ENCODE results near the gene FYB1.
"Not testable (repeated sequence)": the region's sequence is repeated elsewhere in the genome, so short reads cannot be mapped to it uniquely, and the experiment has no call there.

Gene FYB1

GRCh38 chr5:39186289-39186688 is 33.1 kb downstream of the FYB1 start:
- DNase-seq, result no peak

DNA sequence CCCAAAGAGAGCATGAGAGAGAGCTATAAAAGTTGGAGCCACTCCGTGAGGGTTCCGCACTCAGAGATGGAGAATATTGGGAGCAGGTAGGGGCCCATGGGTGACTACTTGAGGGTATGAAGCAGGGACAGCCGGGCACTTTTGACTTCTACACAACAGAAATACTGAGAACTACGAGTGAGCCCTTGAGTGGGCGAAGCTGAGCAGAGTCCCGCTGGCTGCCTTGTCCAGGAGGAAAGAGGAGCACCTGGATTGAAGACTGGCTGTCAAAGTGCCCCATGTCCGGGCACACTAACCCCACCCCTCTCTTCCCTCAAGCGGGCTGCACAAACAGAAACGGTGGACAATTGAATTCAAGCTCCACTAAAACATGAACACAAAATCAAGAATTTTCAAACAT is 33.6 kb downstream of the FYB1 start:
- no peak for DNase-seq

DNA sequence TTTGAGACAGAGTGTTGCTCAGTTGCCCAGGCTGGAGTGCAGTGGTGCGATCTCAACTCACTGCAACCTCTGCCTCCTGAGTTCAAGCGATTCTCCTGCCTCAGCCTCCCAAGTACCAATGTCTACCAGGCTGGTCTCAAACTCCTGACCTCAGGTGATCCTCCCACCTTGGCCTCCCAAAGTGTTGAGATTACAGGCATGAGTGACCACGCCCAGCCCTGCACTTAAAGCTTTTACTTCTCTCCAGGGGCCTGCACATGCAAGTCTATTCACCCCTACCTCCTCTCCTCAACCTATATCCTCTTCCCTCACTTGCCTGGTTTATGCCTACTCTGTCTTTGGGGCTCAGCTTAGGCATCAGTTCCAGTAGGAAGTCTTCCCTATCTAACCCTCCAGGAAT is 39.8 kb downstream of the FYB1 start:
- DNase-seq, result not testable (repeated sequence)

GRCh38 chr5:39178861-39179260 is 40.5 kb downstream of the FYB1 start:
- DNase-seq, result no peak

DNA sequence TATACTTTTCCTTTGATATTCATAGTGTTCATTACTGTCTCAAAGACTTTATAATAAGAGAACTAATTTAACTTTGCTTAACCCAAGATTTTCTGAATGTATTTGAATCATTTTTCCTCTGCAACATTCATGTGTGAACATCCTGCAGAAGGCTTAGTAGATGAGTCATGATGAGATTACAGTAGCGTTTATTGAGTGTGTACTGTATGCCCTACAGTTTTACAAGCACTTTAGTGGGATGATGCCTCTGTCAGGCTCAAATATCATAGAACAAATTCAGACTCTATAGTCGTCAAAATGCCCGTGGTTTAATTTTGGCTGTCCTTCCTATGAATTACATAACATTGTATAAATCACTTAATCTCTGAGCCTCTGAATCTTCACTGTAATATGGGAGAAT is 41.2 kb downstream of the FYB1 start:
- DNase-seq, result no peak

- DNase-seq, result no peak
Observed at GRCh38 chr5:39177631-39177964, 41.8 kb downstream of the FYB1 start.

GRCh38 chr5:39176759-39177630 is 42.4 kb downstream of the FYB1 start:
- DNase-seq, result no peak

- no peak for DNase-seq
Observed at GRCh38 chr5:39175273-39175955, 43.9 kb downstream of the FYB1 start.

DNA sequence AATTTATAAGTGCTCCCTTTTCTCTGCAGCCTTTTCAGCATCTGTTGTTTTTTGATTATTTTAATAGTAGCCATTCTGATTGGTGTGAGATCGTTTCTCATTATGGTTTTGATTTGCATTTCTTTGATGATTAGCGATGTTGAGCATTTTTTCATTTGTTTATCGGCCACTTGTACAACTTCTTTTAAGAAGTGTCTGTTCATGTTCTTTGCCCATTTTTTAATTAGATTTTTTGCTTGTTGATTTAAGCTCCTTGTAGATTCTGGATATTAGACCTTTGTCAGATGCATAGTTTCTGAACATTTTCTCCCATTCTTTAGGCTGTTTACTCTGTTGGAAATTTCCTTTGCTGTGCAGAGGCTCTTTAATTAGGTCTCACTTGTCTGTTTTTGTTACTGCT is 46.3 kb downstream of the FYB1 start:
- DNase-seq, result no peak

DNA sequence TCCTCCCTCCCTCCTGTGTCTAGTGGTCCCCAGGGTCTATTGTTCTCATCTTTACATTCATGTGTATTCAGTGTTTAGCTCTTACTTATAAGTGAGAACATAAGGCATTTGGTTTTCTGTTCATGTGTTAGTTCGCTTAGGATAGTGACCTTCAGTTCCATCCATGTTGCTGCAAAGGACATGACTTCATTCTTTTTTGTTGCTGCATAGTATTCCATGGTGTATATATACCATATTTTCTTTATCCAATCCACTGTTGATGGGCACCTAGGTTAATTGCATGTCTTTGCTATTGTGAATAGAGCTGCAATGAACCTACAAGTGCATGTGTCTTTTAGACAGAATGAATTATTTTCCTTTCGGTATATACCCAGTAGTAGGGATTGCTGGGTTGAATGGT is 46.8 kb downstream of the FYB1 start:
- no peak for DNase-seq

DNA sequence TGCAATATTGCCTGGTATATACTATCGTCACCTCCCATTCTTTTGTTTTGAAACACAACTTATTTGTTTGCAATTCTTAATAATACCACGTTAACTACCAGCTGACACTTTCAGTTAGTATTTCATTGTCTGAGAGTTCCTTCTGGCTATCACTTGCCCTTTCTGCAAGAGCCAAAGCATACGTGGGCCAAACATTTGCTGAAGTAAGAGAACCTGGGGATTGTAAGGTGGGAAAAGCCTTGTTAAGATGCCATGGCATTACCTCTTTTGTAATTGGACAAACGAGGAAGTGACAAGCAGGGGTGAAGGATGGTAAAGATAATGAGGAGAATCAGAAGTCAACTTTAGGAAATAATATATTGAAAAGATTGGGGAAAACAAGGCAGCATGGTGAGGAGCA is 47.7 kb downstream of the FYB1 start:
- DNase-seq, result no peak

- DNase-seq, result no peak
Observed at GRCh38 chr5:39169081-39169480, 50.3 kb downstream of the FYB1 start.

- no peak for DNase-seq
Observed at GRCh38 chr5:39167972-39168342, 51.4 kb downstream of the FYB1 start.

DNA sequence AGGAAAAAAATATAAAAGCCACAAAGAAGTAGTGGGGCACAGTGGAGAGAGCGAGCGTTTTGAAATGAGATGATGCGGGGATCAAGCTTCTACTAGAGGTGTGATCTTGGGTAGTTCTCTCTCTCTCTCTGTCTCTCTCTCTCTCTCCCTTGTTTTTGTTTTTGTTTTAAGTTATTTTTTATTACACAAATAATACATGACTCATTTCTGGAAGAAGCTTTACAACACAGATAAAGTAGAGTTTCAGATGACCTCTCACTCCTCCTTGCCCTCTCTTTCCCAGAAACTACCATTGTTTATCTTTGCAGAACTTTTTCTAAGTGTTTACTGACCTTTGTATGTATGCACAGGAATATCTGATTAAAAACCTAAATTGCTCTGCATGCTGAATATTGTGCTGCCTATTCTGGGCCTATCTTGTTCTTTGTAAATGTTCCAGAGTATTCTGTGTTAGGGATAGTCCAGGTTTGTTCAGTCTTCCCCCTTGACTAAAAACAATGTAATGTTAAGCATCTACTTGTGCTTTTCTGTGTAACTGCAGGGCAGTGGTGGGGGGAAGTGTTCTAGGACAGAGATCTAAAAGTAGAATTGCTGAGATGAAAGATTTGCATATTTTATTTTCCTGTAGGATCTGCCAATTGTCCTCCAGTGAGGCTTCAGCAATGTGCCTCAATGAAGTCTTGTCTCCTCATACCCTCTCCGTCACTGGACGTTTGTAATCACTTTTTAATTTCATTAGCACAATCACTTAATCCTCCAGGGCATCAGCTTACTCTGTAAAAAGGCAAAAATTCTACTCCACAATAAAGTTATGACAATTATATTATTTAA is 52.0 kb downstream of the FYB1 start:
- DNase-seq, result no peak

DNA sequence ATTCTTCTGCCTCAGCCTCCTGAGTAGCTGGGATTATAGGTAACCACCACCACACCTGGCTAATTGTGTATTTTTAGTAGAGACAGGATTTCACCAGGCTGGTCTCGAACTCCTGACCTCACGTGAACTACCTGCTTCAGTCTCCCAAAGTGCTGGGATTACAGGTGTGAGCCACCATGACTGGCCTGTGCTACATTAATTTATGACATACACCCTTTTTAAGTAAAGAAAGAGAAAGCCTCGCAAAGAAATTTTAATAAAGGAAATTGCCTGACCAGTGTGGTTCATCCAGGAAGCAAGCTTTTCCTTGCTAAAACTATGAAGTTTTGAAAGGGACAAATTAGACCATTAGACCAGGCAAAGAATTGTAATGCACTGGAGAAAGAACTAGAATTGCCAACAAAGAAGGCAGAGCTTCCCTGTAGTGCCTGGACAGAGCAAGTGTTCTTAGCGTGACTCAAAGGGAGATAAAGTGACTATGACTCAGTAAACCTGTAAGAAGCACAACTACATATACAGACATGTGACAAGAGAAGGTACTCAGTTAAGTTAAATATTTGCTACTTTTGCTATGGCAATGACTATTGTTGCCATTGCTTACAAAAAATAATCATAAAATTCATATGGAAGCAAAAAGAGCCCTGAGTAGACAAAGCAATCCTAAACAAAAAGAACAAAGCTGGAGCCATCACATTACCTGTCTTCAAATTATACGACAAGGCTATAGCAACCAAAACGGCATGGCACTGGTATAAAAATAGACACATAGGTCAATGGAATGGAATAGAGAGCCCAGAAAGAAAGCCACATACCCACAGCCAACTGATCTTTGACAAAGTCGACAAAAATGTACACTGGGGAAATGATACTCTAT is 54.6 kb downstream of the FYB1 start:
- no peak for DNase-seq

GRCh38 chr5:39164016-39164415 is 55.3 kb downstream of the FYB1 start:
- no peak for DNase-seq

- DNase-seq, result no peak
Observed at GRCh38 chr5:39161578-39161977, 57.8 kb downstream of the FYB1 start.

- DNase-seq, result no peak
Observed at GRCh38 chr5:39160576-39161213, 58.7 kb downstream of the FYB1 start.

GRCh38 chr5:39159811-39160490 is 59.4 kb downstream of the FYB1 start:
- DNase-seq, result no peak

- no peak for DNase-seq
Observed at GRCh38 chr5:39158786-39159185, 60.6 kb downstream of the FYB1 start.

GRCh38 chr5:39158127-39158593 is 61.2 kb downstream of the FYB1 start:
- DNase-seq, result no peak

Data from activated effector memory CD4-positive, alpha-beta T cell treated with Interleukin-2 at 50 U/mL for 16 hours (primary cell).